Coronary artery (tissue), 2 donors: Measurements from ENCODE around the gene MAGEB2.

ENCODE experiments used
- DNase-seq: peaks from one replicate; pipeline ENCODE4 v3.0.0-alpha.2; 2017; ENCODE audit warnings: low spot score
- H3K27ac ChIP-seq, 2 donors: fragments of 200-600 bp; sonication (generic); one replicate each; pipeline ENCODE4 v1.5.1; 2016 to 2019
- H3K4me3 ChIP-seq: fragments of 200-600 bp; sonication (generic); 2 replicates; pipeline ENCODE4 v1.5.1; 2016; ENCODE audit warnings: mild to moderate bottlenecking, moderate library complexity
- TF ChIP-seq, protein P1 (sequence below): fragments of 200-600 bp; sonication (generic); IDR thresholded peaks from one replicate; pipeline ENCODE4 v1.5.1; 2019; ENCODE audit warnings: antibody characterized with exemption

The MAGEB2 gene

DNA sequence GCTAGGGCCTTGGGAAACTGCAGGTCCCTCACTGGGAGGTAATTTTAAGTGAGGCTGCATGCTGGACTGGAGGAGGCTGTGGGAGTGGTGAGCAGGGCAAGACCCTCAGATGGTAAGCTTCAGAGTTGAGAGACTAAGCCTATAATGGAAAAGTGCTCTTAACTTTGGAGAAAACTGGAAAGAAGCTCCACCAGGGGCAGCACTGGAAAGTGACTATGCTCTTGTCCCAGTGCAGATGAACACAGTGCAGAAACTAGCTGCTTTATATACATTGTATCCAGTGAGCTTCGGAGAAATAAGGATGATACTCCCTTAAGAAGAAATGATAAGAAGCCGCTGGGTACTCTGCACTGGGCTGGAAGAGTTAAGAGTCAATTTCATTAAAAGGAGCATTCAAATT lies 3.2 kb upstream of the MAGEB2 start:
- H3K27ac ChIP-seq = no peak overlapping the region

DNA sequence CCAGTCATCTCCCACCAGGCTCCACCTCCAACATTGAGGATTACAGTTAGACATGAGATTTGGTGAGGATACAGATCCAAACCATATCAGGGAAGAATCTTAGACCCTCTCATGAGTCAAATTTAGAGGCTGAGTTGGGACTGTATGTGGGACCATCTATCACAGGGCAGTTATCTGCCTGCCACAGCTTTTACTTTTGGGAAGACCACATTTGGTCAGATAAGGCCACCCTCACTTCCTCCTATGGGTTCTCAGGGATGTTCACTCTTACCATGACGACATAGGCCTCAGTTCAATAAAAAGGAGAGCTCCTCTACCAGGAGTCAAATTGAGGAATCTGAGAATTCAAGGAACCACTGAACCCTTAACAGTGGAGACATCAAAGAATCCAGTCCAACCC lies 2.1 kb downstream of the MAGEB2 start:
- Histone ChIP-seq H3K4me3 (no peak overlapping the region), H3K27ac (no peak overlapping the region)
- TF ChIP-seq, protein P1, sequence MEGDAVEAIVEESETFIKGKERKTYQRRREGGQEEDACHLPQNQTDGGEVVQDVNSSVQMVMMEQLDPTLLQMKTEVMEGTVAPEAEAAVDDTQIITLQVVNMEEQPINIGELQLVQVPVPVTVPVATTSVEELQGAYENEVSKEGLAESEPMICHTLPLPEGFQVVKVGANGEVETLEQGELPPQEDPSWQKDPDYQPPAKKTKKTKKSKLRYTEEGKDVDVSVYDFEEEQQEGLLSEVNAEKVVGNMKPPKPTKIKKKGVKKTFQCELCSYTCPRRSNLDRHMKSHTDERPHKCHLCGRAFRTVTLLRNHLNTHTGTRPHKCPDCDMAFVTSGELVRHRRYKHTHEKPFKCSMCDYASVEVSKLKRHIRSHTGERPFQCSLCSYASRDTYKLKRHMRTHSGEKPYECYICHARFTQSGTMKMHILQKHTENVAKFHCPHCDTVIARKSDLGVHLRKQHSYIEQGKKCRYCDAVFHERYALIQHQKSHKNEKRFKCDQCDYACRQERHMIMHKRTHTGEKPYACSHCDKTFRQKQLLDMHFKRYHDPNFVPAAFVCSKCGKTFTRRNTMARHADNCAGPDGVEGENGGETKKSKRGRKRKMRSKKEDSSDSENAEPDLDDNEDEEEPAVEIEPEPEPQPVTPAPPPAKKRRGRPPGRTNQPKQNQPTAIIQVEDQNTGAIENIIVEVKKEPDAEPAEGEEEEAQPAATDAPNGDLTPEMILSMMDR = no peak
- no peak for DNase-seq

More for the DNA sequence above, 3.2 kb upstream of the MAGEB2 start:
- no peak overlapping the region for H3K4me3 ChIP-seq
- TF ChIP-seq, protein P1 = no peak
- DNase-seq = no peak

DNA sequence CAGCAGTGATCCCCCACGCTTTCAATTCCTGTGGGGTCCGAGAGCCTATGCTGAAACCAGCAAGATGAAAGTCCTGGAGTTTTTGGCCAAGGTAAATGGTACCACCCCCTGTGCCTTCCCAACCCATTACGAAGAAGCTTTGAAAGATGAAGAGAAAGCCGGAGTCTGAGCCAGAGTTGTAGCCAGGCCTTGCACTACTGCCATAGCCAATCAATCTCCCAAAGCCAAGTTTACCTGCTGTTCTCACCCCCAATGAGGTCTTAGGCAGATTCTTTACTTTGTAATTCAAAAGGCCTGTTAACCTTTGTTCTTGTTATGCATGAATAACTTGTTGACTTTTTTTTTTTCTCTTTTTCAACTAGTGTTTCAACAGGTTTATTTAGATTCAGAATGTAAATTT lies 4.0 kb downstream of the MAGEB2 start:
- no peak for DNase-seq

DNA sequence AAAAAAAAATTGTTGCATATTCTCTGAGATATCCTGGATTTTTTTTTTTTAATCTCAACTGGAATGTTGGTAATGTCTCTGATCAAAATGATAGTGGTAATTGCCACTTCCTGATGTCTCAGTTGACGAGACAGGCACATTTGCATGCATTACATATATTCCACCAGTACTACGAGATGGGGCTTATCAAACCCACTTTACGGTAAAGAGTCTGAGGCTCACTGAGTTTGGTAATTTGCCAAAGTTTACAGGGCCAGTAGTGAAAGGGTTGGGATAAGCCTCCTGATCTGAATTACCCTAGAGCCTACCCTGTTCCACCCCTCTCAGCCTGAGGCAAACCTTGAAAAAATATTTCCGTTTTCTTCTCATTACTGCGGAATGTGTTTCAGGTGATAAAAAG lies 5.3 kb downstream of the MAGEB2 start:
- DNase-seq = no peak
- TF ChIP-seq, protein P1 = no peak
- Histone ChIP-seq H3K27ac (no peak overlapping the region), H3K4me3 (no peak overlapping the region)

More for the DNA sequence above, 4.0 kb downstream of the MAGEB2 start:
- no peak overlapping the region for H3K27ac ChIP-seq
- TF ChIP-seq, protein P1 = no peak
- no peak overlapping the region for H3K4me3 ChIP-seq

DNA sequence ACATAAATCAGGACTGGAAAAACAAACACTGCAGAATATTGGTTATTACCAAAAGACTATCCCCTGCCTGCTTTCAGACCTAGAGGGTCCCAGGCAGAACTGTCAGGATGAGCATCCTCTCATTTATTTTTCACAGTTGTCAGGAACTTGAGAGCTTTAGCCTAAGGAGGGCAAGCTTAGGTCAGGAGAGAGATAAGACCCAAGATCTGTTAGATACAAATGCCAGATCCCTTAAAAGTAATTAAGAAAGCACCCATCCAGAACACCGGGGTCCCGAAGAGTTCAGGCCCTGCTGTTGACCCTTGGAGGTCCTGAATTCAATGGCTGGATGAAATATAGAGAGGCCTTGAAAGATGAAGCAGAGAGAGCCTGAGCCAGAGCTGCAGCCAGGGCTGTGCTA lies 9.2 kb downstream of the MAGEB2 start:
- TF ChIP-seq, protein P1 = no peak
- H3K4me3 ChIP-seq = no peak overlapping the region
- DNase-seq = no peak
- no peak overlapping the region for H3K27ac ChIP-seq

DNA sequence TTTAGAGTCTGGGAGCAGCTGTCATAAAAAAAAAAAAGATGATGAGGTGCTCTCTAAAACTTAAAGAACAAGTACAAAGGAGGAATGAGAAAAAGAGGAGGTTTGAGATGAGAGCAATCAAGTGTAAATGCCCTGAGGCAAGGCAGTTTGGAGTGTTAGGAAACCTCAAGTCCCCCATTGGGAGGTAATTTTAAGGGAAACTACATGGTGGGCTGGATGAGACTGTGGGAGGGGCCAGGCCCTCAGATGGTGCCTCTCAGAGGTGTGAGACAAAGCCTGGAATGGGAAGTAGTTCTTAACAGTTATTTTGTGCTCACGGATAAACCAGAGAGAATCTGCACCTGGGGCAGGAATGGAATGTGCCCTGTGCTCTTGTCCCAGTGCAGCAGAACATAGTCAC lies 13.2 kb downstream of the MAGEB2 start:
- H3K4me3 ChIP-seq = no peak overlapping the region
- DNase-seq = no peak
- H3K27ac ChIP-seq = no peak overlapping the region
- TF ChIP-seq, protein P1 = no peak

- TF ChIP-seq, protein P1 = no peak
- no peak for DNase-seq
- H3K4me3 ChIP-seq = no peak within 1 kb of the TSS
- no peak within 1 kb of the TSS for H3K27ac ChIP-seq
Observed at GRCh38 chrX:30230395-30230794, 15.0 kb downstream of the MAGEB2 start, which contains the start of gene MAGEB3. MAGEB3 (plus strand) TSS chrX:30230657; CDS start chrX:30235925, 5,268 bp downstream.
